ENCODE results near the gene BAX. TPM values are rescaled to one million over a fixed set of nuclear protein-coding genes. Genes with fewer than 3 reads are reported as not detected.

BAX gene
- total RNA-seq, 1 donor from 2014 or later, result 169 TPM

GRCh38 chr19:48913114-48913889 is 41.4 kb upstream of the BAX start:
- Histone ChIP-seq H3K79me2 (ENCODE audit: insufficient read depth, low read length) (no peaks in the 10 kb centered on the region), H3K4me3 (ENCODE audit: insufficient read depth, low read depth, low read length) (no peak overlapping the region), H4K20me1 (ENCODE audit: insufficient read depth, low read length) (peaks cover 5% of the 10 kb centered on the region), H3K36me3 (ENCODE audit: insufficient read depth, low read length) (peaks cover 28% of the 10 kb centered on the region), H3K9ac (ENCODE audit: low read length) (no peak overlapping the region), H3K9me3 (ENCODE audit: insufficient read depth, low read depth, low read length) (no peaks in the 10 kb centered on the region), H3K27me3 (ENCODE audit: insufficient read depth, low read length) (no peaks in the 10 kb centered on the region), H2AFZ (ENCODE audit: low read depth, low read length) (no peak overlapping the region), H3K4me2 (ENCODE audit: low read length) (no peak overlapping the region), H3K4me1 (ENCODE audit: insufficient read depth, low read length) (no peaks in the 10 kb centered on the region), H3K27ac (ENCODE audit: low read depth, low read length) (no peak overlapping the region)
- no peak for TF ChIP-seq EZH2 (IDR thresholded peaks at IDR 0.05; ENCODE audit: insufficient read depth, low read length)
- no peak for TF ChIP-seq CTCF (IDR thresholded peaks at IDR 0.05; ENCODE audit: insufficient read depth, low read depth, low read length)
- no peak overlapping the region for H3K27ac Mint-ChIP-seq (ENCODE audit: unreplicated experiment)
- H3K27me3 Mint-ChIP-seq (ENCODE audit: low read depth, unreplicated experiment), result no peaks in the 10 kb centered on the region
- no peaks in the 10 kb centered on the region for H3K4me1 Mint-ChIP-seq (ENCODE audit: low read depth, unreplicated experiment)
- H3K36me3 Mint-ChIP-seq (ENCODE audit: low read depth, unreplicated experiment), result peaks cover 16% of the 10 kb centered on the region
- FAIRE-seq (no peak), DNase-seq (ENCODE audit: low read depth) (no peak)
- no peaks in the 10 kb centered on the region for H3K9me3 Mint-ChIP-seq (ENCODE audit: unreplicated experiment)
- H3K4me3 Mint-ChIP-seq (ENCODE audit: unreplicated experiment), result no peak overlapping the region

GRCh38 chr19:48914181-48914580 is 40.5 kb upstream of the BAX start:
- no peaks in the 10 kb centered on the region for H3K79me2 ChIP-seq (ENCODE audit: insufficient read depth, low read length)
- no peak for TF ChIP-seq CTCF (IDR thresholded peaks at IDR 0.05; ENCODE audit: insufficient read depth, low read depth, low read length)
- TF ChIP-seq EZH2 (IDR thresholded peaks at IDR 0.05; ENCODE audit: insufficient read depth, low read length), result no peak
- no peaks in the 10 kb centered on the region for H3K4me1 Mint-ChIP-seq (ENCODE audit: low read depth, unreplicated experiment)
- no peaks in the 10 kb centered on the region for H3K27me3 Mint-ChIP-seq (ENCODE audit: low read depth, unreplicated experiment)
- FAIRE-seq (no peak), DNase-seq (ENCODE audit: low read depth) (no peak)
- no peak overlapping the region for H3K4me3 Mint-ChIP-seq (ENCODE audit: unreplicated experiment)
- H3K36me3 Mint-ChIP-seq (ENCODE audit: low read depth, unreplicated experiment), result peaks cover 23% of the 10 kb centered on the region
- H3K27ac Mint-ChIP-seq (ENCODE audit: unreplicated experiment), result no peak overlapping the region
- H3K4me1 ChIP-seq (ENCODE audit: insufficient read depth, low read length), result no peaks in the 10 kb centered on the region
- H3K27me3 ChIP-seq (ENCODE audit: insufficient read depth, low read length), result no peaks in the 10 kb centered on the region
- no peak overlapping the region for H3K9ac ChIP-seq (ENCODE audit: low read length)
- peaks cover 5% of the 10 kb centered on the region for H4K20me1 ChIP-seq (ENCODE audit: insufficient read depth, low read length)
- H3K9me3 Mint-ChIP-seq (ENCODE audit: unreplicated experiment), result no peaks in the 10 kb centered on the region
- no peak overlapping the region for H2AFZ ChIP-seq (ENCODE audit: low read depth, low read length)
- H3K36me3 ChIP-seq (ENCODE audit: insufficient read depth, low read length), result peaks cover 28% of the 10 kb centered on the region
- H3K9me3 ChIP-seq (ENCODE audit: insufficient read depth, low read depth, low read length), result no peaks in the 10 kb centered on the region
- no peak overlapping the region for H3K4me2 ChIP-seq (ENCODE audit: low read length)
- H3K4me3 ChIP-seq (ENCODE audit: insufficient read depth, low read depth, low read length), result no peak overlapping the region
- no peak overlapping the region for H3K27ac ChIP-seq (ENCODE audit: low read depth, low read length)

- no peaks in the 10 kb centered on the region for H3K27me3 Mint-ChIP-seq (ENCODE audit: low read depth, unreplicated experiment)
These were observed 38.9 kb upstream of the BAX start for GRCh38 chr19:48915757-48916156.

More at GRCh38 chr19:48915757-48916156, 38.9 kb upstream of the BAX start:
- no peak overlapping the region for H3K4me3 ChIP-seq (ENCODE audit: insufficient read depth, low read depth, low read length)
- H3K9ac ChIP-seq (ENCODE audit: low read length), result no peak overlapping the region
- no peaks in the 10 kb centered on the region for H3K27me3 ChIP-seq (ENCODE audit: insufficient read depth, low read length)
- TF ChIP-seq CTCF (IDR thresholded peaks at IDR 0.05; ENCODE audit: insufficient read depth, low read depth, low read length) (no peak), EZH2 (IDR thresholded peaks at IDR 0.05; ENCODE audit: insufficient read depth, low read length) (no peak)
- no peak overlapping the region for H3K27ac Mint-ChIP-seq (ENCODE audit: unreplicated experiment)
- peaks cover 25% of the 10 kb centered on the region for H3K36me3 ChIP-seq (ENCODE audit: insufficient read depth, low read length)
- no peak for DNase-seq (ENCODE audit: low read depth)
- no peak overlapping the region for H3K27ac ChIP-seq (ENCODE audit: low read depth, low read length)
- no peaks in the 10 kb centered on the region for H3K4me1 ChIP-seq (ENCODE audit: insufficient read depth, low read length)
- H3K79me2 ChIP-seq (ENCODE audit: insufficient read depth, low read length), result no peaks in the 10 kb centered on the region
- no peak overlapping the region for H3K4me3 Mint-ChIP-seq (ENCODE audit: unreplicated experiment)
- no peaks in the 10 kb centered on the region for H3K9me3 Mint-ChIP-seq (ENCODE audit: unreplicated experiment)
- peaks cover 3% of the 10 kb centered on the region for H4K20me1 ChIP-seq (ENCODE audit: insufficient read depth, low read length)
- no peaks in the 10 kb centered on the region for H3K4me1 Mint-ChIP-seq (ENCODE audit: low read depth, unreplicated experiment)
- FAIRE-seq, result no peak
- no peaks in the 10 kb centered on the region for H3K9me3 ChIP-seq (ENCODE audit: insufficient read depth, low read depth, low read length)
- H2AFZ ChIP-seq (ENCODE audit: low read depth, low read length), result no peak overlapping the region
- H3K36me3 Mint-ChIP-seq (ENCODE audit: low read depth, unreplicated experiment), result peaks cover 24% of the 10 kb centered on the region
- no peak overlapping the region for H3K4me2 ChIP-seq (ENCODE audit: low read length)

Measured in astrocyte (in vitro differentiated cells and primary cell).